Pulmonary artery endothelial cell (primary cell): Measurements from ENCODE around the gene DAPK1. TPM values are rescaled to one million over a fixed set of nuclear protein-coding genes. Genes with fewer than 3 reads are reported as not detected.

Experiments used
- DNase-seq: peaks from one replicate; pipeline ENCODE4 v3.0.0-alpha.2; 2011; ENCODE audit warnings: low read depth, low spot score
- total RNA-seq: library from RNA; depleted of rRNA; stranded (reverse); fragments of >200 nt; gene quantifications from 2 replicates; pipeline ENCODE4 v1.2.3, GENCODE V29; 2014

DAPK1 gene
- total RNA-seq, 1 donor from 2014 or later = 43.2 TPM

DNA sequence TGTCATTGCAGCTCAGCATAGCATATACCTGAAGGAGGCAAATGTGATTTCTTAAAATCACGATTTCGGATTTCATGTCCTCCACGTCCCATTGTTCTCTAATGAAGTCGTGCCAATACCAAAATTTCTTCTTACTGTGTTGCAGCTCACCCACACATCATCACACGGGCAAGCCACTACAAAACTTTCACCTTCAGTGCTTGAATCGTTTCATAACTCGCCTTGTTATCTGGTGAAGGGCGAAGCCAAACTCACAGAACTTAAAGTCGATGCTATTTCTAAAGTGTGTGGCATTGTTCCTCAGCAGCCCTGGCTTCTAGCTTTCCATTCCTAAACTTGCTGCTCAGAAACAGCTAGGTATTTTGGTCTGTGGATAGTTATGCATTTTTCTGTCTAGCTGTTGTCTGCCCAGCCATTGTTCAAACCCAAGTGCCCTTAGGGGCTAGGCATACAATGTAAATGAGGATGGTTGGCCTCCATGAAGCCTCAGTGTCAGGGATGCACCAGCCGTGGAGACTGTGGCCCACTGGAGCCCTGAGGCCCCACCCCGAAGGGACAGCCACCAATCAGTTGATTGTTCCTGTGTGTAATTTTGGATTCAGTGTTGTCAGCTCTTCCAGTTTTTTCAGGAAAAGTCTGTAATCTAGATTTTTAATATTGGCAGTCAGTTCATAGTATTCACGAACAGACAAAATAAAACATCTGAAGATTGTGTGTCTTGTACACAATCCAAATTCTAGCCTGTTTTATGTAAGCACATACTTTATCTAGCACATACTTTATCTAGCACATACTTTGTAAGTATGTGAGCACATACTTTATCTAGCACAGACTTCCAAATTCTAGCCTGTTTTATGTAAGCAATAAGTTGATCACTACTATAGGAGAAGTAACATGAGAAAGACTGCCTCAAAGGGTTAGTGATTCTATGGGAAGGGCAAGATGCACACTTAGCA lies 112.8 kb downstream of the DAPK1 start:
- DNase-seq = no peak

DNA sequence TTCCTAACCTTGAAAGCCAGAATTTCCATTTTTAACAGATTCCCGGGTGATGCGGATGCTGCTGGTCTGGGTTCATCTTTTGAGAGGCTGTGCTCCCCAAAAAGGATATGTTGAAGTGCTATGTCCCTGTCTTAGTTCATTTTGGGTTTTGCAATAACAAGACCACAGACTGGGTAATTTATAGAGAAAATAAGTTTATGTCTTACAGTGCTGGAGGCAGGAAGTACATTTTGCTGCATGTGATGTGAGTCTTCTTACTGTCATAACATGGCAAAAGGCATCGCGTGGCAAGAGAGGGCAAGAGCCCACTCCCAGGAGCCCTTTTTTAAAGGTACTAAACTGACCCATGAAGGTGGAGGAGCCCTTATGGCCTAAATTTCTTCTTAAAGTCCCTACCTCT lies 114.1 kb downstream of the DAPK1 start:
- DNase-seq = no peak

DNA sequence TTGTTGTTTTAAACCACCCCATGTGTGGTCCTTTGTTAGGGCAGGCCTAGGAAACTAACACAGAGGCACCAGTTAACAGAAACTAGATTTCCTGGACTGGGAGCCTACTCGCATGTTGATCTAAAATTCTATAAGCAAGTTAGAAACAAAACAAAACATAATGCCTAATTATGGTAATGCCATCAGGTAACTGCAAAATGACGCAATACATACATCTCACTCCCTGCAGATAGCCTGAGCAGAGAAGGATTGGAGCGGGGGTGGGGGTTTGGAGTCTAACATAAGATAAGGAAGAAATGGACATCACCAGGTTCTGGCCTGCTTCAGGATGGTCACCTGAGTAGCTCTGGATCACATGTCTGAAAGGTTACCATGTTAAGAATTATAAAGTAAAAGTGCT lies 114.9 kb downstream of the DAPK1 start:
- no peak for DNase-seq

DNA sequence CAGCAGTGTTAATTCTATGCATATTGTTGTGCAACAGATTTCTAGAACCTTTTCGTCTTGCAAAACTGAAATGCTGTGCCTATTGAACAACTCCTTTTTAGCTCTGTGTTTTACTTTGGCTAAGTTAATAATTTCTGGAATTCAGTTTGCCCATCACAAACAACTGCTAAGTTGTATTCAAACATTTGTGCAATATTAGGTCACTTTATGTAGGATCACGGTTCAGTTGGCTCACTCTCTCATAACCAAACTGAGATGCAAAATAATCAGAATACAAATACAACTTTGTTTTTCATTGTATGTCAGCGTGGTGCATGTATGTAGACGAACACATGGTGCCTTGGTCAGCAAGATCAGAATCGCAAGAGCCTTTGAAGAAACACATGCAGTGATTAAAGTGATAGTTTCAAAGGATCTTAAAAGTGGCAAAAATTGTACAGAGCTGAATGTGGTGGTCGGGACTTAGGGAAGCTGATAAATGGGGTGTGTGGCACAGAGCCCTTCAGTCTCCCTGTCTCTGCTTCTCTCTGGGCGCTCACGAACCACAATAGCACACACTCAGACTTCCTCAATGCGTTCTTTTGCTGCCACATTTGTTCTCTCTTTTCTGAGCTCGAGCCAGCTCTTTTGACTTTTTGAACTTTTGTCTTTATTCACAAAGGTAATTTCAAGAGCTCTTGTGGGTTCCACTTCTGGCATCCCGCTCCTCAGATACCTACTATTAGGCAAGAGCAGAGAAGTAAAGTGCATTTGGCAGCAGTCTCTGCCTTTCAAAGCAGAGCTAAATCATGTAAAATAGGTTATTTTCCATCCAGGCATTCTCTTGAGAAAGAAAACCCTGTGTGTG lies 115.8 kb downstream of the DAPK1 start:
- DNase-seq = no peak

DNA sequence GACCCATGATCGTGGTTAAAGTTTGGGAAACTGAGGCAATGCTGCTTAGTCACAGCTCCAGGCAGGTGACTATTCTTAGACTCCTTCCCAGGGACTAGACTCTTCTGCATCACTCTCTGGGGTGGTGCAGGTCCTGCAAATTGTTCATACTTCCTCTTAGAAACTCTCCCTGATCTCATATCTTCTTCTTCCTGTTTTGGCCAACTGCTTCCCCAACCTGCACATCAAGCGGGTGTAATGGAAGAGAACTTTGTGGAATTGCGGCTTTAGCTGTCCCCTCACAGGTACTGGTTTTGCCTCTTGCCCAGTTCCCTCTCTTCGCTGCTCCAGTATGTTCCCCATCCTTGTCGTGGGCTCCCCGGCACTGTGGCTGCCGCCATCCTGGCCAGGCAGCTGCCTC lies 116.7 kb downstream of the DAPK1 start:
- no peak for DNase-seq

DNA sequence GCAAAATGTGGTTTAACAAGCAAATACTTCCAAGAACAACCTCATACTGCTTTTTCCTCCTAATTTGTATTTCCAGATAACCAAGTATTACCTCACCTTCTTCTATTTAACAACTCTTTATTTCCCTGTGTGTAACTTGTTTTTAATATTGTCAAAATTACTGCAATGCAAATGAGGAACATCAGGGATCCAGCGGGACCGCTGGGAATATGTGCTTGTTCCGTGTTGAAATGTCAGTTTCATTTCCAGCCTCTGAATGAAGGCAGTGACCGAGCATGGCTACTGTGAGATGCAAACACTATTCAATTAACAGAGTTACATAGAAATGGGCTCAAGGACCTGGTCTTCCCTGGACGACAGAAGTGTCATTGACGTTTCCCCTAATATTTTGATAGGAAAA lies 117.5 kb downstream of the DAPK1 start:
- DNase-seq = no peak

DNA sequence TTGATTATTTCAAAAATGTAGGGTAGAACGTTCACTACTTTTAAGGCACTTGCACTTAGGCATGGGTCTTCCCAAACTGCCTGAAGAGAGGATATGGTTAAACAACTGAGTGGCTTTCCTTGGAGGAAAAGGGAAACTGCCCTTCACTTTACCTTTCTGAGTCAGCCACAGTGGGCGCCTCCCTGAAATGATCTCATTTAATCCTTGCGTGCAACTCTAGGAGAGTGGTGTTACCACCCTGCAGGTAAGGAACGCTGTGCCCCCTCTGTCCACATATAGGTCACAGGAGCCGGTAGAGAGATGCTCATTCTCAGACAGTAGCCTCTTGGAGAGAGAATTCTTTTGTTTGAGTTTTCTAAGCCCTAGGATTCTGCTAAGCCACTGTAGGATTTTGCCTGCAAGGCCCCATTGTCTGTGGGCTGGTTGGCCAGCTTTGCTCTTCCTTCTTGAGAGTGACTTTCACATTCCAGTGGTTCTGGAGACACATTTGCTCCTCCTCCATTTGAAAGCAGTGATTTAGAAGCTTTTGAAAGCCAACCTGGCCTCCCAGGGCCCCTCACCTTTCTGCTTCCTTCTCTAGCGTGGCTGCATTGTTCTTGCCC lies 118.0 kb downstream of the DAPK1 start:
- no peak for DNase-seq

DNA sequence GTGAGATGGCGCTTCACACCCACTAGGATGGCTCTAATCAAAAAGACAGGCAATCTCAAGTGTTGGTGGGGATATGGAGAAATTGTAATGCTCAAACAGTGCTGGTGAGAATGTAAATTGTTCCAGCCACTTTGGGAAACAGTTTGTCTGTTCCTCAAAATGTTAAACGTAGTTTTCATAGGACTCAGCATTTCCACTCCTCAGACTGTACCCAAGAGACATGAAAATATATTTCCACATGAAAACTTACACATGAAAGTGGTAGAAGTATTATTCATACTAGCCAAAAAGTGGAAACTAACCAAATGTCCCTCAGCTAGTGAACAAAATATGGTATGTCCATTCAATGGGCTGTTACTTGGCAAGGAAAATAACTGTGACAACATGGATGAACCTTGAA lies 120.6 kb downstream of the DAPK1 start:
- DNase-seq = no peak

DNA sequence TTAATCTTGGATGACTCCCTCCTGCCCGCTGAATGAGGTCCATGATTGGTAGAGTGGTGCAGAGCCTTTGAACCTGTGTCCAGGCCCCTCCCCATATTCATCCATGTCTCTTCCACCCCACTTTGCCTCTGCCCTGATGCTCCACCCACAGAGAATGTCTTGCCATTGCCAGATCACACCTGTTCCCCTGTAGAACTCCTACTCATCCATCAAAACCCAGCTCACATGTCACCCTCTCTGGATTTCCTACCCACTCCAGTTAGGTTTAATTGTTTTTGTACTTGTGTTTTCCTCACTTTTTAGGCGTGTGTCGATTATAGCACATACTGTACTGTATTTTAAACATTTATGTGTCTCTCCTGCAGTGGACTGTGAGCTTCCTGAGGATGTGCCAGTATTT lies 121.3 kb downstream of the DAPK1 start:
- DNase-seq = no peak

DNA sequence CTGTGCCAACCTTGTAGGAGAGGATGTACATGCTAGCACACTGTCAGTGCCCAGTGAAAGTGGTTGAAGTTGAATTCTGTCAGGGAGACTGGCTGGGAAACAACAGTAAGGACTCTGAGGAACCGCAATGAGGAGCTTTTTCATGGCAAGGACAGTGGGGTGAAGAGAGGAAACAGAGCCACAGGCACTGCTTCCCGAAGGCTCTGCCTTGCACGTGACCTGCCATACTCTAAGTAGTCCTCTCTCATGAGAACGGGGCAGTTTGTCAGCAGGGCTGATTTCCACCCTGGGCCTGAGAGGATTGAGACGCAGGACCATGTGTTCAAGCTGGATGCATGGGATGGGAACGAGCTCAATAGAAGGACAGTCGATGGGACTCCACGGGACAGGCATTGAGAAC lies 121.7 kb downstream of the DAPK1 start:
- no peak for DNase-seq

DNA sequence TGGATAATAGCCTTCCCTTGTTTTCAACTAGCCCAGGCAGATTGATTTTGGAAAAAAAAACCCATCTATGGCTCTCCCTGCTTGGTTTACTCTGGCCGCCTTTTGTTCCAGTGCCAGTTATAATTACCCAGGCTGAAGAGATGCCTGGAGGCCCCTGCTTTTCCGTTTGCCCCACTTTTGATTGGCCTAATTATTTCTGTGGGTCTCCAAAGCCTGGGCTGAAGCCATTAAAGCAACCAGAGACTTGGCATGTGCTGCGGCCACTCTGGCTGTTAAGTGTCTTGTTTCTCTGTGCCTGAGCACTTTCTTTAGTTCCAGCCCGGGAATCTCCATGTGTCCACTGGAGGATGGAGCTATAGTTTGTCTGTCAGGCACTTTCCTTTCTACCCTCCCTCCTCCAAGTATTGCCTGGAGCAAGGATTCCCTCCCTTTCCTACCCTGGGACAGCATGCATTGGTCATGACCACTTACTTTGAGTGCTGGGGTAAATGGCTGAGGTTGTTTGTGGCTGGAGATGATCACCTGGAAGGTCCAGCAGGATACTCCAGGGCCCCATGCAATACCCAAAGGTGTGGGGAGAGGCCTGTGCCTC lies 123.2 kb downstream of the DAPK1 start:
- DNase-seq = no peak

DNA sequence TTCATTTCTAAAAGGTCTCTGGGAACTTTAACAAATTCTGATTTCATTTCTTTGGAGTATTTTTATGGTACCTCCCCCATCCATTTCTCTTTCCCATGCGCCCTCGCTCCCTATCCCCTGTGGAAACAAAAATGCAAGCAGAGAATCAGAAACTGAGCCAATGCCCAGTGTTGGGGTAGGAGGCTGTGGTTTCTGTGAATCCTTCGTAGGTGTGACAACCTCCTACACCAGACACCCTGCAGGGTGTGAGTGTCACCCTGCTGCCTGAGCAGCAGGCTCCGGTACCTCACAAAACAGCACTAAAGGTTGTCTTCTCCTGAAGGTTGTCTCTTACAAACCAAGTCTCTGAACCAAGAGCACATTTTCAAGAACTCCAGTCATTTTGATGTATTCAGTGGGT lies 124.4 kb downstream of the DAPK1 start:
- DNase-seq = no peak

DNA sequence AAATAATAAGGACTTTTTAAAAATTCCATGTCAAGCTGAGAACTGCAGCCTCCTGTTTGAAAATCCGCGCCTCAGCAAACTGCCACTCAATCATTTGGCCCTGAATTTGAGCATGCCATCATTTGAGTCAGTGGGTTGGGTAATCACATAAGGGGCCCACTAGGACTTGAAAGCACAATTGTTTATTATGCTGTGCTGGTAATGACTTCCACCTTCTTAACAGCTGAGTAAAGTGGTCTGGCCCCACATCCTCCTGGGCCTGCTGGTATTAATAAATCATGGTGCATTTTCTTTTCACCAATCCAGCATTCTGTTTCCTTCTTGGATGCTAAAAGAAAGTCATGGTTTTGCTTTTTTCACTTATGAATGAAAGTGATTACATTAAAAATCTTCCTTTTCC lies 125.3 kb downstream of the DAPK1 start:
- DNase-seq = no peak

DNA sequence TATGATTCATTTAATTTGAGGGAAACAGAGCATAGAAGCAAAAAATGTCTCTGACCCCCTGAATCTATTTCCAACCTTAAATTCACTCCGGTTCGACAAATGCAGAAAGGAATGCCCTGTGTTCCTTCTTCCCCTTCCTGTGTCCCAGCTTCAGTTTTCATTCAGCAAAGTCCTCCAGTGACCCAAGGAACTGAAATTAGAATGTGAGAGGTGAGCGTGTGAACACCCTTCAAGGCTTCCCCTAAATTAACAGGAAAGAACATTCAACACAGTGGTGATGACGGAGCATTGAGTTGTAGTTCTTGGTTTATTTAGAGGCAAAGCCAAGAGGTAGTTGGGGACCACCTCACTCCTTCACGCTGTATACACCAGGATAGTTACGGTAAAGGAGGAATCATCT lies 130.7 kb downstream of the DAPK1 start:
- no peak for DNase-seq

DNA sequence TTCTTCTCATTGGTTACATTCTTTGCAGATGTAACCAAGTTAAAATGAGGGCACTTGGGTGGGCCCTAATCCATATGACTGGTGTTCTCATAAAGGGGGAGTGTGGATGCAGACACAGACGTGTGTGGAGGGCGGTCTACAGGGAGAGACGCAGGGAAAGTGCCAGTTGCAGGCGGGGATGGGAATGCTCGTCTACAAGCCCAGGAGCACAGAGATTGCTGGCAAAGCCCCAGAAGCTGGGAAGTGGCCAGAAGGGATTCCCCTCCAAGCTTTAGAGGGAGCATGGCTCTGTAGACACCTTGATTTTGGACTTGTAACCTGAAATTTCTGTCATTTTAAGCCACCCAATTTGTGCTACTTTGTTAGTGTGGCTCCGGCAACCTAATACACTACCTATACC lies 131.4 kb downstream of the DAPK1 start:
- no peak for DNase-seq

DNA sequence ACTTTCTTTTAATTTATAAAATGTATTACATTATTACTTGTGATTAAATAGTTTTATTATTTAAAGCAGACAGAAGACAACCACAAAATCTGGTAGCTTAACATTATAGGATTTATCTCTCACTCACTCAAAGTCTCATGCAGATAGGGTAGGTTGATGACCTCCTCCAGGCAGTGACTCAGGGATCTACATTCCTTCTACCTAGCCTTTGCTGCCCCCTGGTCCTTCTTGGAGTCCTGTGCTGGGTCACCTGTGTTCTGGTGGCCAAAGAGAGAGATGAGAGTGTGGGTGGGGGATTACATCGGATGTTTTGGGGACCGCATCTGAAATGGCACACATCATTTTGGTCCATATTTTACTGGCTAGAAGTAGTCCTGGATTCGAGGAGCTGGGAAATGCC lies 132.6 kb downstream of the DAPK1 start:
- no peak for DNase-seq

DNA sequence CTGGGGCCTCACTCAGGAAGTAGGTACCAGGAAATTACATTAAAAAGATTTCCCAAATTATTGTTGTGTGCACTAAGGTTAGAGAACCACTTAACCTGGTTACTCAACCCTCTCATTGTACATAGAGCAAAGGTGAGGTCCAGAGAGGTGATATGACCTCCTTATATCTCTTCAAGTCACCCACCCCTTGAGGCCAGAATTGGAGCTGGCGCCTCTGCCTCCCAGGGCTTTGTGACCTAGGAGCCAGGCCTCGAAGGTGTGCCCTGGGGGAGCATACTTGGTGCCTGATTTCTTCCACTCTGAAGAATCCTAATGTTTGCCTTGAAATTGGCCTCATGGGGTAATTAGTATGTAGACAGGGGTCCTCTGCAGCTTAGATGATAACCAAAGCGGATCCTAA lies 133.2 kb downstream of the DAPK1 start:
- no peak for DNase-seq

DNA sequence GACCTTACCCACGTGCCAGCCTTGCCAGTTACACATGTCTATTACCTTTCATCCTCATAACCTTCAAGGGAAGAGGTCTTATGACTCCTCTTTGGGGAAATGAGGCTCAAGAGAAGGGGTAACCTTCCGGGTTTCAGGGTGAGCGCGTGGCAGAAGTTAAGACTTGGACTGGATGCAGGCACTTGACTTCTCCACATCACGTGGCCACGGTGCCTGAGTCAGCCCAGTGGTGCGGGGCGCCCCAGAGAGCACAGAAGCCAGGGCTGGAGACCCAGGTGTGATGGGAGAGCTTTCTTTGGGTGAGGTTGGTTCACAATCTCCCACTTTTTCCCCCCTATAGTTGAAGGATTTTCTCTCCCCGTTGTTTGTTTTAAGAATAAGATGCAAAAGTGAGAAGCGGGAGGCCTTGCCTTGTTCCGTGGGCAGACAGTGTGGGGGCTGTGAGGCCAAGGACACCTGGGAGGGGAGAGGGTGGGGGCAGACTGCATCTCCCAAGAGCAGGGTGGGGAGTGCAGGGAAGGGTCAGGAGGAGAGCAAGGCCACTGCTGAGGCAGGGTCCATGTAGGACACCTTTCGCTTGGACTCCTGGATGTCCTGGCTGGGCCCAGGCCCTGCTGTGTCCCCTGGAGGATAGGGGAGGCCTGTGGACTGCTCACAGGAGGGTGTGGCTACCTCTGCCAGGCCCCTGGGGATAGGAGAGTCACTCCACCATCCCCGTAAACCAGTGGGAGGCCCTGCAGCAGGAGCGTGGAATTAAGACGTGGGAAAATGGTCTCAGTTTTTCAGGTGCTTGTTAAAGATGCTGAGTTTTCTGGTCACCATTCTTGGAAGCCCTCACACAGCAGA lies 138.2 kb downstream of the DAPK1 start:
- no peak for DNase-seq

DNA sequence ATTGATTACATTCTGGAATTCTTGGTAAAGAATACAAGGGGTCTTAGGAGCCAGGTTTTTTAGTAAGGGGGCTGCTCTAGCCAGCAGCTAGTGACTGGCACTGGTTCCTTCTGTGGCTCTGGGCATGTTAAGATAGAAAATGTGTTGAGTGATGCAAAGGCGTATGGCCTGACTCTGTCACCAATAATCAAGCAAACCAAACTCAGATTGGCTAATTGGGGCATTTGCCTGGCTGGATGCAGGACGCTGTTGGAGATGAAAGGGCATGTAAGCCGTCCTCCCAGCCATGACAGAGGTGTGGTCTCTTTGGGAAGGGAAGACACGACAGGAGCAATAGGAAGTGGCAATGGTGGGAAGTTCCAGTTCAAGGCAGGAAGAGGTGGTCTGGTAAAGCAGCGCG lies 140.6 kb downstream of the DAPK1 start:
- no peak for DNase-seq

DNA sequence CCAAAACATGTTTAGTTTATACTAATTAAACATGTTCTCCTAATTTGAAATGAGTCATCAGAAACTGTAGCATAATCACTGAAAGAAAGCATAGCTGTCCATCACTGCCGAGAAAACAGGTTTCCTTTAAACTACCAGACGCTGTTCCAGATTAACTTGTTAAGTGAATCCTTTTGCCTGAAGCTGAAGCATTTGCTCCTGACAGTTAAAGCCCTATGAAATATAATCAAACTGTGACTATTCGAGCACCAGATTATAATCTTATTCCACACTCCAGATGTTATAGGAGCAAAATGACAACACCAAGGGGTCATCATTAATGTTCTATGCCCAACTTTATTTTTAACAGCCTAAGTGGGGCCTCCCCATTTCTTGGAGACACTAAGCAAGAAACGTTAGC lies 142.3 kb downstream of the DAPK1 start:
- DNase-seq = no peak

DNA sequence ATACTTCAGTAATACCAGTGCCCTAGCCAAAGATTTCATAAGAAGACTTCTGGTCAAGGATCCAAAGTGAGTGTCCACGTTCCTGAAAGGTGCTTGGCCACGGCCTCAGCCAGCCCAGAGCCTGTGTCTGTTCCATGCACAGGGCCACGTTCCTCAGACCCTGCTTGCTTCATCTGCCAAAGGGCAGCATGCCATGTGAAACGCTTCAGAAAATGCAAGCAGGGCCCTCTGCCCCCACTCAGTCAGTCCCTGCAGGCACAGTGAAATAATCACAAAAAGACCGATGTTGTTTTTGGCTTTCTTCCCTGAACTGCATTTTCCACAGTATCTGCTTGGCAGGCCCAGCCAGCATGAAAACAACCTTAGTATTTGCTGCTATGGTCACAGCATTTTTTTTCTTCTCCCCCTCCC lies 142.7 kb downstream of the DAPK1 start:
- peak; percentile 75 for DNase-seq
